Naive B cell (primary cell): ENCODE results near the gene IGFBP4. TPM values are rescaled to one million over a fixed set of nuclear protein-coding genes. Genes with fewer than 3 reads are reported as not detected.

Experiments
- ATAC-seq, 2 donors: fragments of 150-1000 bp; cut with Tn5 transposase; 2 replicates each; pipeline ENCODE4 v1.10.0; 2021; ENCODE audit warnings: low read depth in 2 of 2, mild to moderate bottlenecking in 2 of 2, moderate library complexity in 2 of 2
- DNase-seq: peaks from one replicate; pipeline ENCODE4 v3.0.0; 2022
- H3K27ac Mint-ChIP-seq, 6 donors: one replicate each; pipeline ENCODE4 v1.8.0; 2020 to 2022; ENCODE audit warnings: mild to moderate bottlenecking in 6 of 6, mixed read lengths in 6 of 6, moderate library complexity in 5 of 6, inconsistent platforms in 2 of 6
- H3K27me3 Mint-ChIP-seq, 3 donors: one replicate each; pipeline ENCODE4 v1.8.0; 2021 to 2022; ENCODE audit warnings: mixed read lengths in 3 of 3, mild to moderate bottlenecking in 1 of 3
- H3K36me3 Mint-ChIP-seq, 2 donors: one replicate each; pipeline ENCODE4 v1.8.0; 2020 to 2022; ENCODE audit warnings: mixed read lengths in 2 of 2, inconsistent platforms in 1 of 2, mild to moderate bottlenecking in 1 of 2
- H3K4me1 Mint-ChIP-seq, 3 donors: one replicate each; pipeline ENCODE4 v1.8.0; 2020 to 2022; ENCODE audit warnings: mixed read lengths in 3 of 3, inconsistent platforms in 1 of 3, mild to moderate bottlenecking in 1 of 3, moderate library complexity in 1 of 3
- H3K4me3 Mint-ChIP-seq, 8 donors: one replicate each; pipeline ENCODE4 v1.8.0; 2020 to 2022; ENCODE audit warnings: mild to moderate bottlenecking in 8 of 8, mixed read lengths in 8 of 8, moderate library complexity in 8 of 8, inconsistent platforms in 2 of 8
- H3K9me3 Mint-ChIP-seq, 7 donors: one replicate each; pipeline ENCODE4 v1.8.0; 2020 to 2022; ENCODE audit warnings: mixed read lengths in 7 of 7, mild to moderate bottlenecking in 5 of 7, inconsistent platforms in 2 of 7, moderate library complexity in 1 of 7
- polyA plus RNA-seq, 6 donors: library from polyadenylated mRNA; unstranded; fragments of 300-500 nt; fragmentation: Illumina TruSeq; gene quantifications; one replicate each; pipeline ENCODE4 v1.2.3, GENCODE V29; 2021; ENCODE audit warnings: low read depth in 6 of 6

Gene IGFBP4
- polyA plus RNA-seq, 6 donors from 2014 or later = 33.3 to 66.5 (median 47.3) TPM

DNA sequence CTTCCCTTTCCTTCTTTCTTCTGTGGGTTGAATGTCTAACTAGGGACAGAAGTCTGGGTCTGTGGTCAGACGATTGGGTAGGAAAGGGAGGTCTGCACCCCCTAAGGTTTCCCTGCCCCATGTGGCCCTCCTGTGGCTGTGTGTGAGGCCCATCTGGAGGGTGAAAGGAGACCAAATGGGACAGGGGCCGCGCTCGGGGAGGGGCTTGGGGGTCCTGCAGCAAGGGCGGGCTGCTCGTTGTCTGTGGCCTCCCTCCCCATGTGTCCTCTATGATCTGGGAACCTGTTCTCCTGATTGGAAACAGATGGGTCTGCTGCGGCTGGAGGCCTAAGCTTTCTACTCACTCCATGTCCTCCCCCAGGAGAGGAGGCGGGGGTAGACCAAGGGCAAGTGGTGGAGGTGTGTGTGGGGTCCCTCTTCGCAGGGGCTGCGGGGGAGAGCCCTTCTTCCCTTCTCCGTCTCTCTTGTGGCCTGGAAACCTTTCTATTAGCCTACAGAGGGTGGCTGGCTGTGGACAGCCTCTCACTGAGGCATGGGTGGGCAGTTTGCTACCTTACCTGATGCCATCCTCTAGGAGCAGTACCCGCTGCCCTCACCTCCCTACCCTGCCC lies 18.6 kb downstream of the IGFBP4 start:
- H3K27ac Mint-ChIP-seq = no peak overlapping the region
- H3K4me1 Mint-ChIP-seq = peaks cover 0 to 4% (median 2%) of the 10 kb centered on the region in 3 donors
- DNase-seq = no peak
- H3K27me3 Mint-ChIP-seq = no peaks in the 10 kb centered on the region
- H3K36me3 Mint-ChIP-seq = no peaks in the 10 kb centered on the region
- H3K9me3 Mint-ChIP-seq = no peaks in the 10 kb centered on the region
- no peak for ATAC-seq
- no peak overlapping the region for H3K4me3 Mint-ChIP-seq

DNA sequence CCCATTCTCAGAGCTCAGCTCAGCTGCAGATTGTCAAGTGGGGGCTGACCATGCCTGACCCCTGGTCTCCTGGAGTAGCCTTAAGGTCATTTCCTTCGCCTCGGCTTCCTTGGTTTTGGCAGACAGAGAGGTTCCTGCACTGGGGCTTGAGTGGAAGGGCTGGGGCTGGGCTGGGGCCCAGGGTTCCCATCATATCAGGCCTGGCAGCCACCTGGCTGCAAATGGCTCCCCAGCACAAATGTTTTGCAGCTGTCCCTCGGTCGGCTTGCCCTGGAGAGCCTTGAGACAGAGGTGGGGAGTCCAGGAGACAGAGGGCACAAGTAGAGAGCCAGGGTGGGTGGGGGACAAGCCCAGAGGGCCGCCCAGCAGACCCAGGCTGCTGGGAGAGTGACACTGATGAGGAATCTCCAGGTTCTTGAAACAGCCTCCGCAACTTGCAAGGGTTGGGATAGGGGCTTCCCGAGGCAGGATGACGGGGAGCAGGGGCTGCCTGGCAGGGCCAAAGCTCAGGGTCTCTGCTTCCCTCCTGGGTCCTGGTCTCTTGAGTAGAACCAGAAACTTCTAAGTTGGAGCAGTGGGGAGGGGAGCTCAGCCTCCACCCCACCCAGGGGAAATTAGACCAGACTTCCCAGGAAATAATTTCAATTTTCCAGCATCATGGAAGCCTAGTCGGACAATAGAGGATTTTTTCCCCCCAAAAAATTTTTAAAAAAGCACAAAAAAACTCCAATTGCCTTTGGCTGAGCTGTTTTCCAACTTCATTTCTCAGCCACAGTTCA lies 19.3 kb downstream of the IGFBP4 start:
- no peaks in the 10 kb centered on the region for H3K9me3 Mint-ChIP-seq
- H3K4me3 Mint-ChIP-seq = no peak overlapping the region
- ATAC-seq (no peak), DNase-seq (no peak)
- H3K4me1 Mint-ChIP-seq = peaks cover 0 to 5% (median 4%) of the 10 kb centered on the region in 3 donors
- H3K27me3 Mint-ChIP-seq = no peaks in the 10 kb centered on the region
- H3K27ac Mint-ChIP-seq = no peak overlapping the region
- no peaks in the 10 kb centered on the region for H3K36me3 Mint-ChIP-seq

DNA sequence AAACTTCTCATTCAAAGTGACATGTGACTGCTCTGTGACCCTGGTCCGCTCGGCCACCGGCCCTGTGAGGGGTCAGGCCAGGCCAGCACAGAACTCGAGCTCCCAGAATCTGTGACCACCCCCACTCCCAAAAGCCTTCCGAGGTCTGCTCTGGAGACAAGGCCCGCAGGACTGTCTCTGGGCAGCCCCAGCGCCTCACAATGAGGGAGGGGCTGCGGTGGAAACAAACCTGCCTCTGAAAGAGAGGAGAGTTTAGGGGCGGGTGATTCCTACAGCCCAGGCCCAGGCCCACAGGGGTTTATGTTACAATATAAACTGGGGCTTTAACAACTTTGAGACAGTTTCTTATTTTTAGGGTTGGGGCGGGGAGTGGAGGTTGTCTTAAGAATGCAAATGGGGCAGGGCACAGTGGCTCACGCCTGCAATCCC lies 19.9 kb downstream of the IGFBP4 start:
- H3K36me3 Mint-ChIP-seq = no peaks in the 10 kb centered on the region
- no peak overlapping the region for H3K4me3 Mint-ChIP-seq
- no peak for ATAC-seq
- no peaks in the 10 kb centered on the region for H3K9me3 Mint-ChIP-seq
- H3K4me1 Mint-ChIP-seq = peaks cover 0 to 6% (median 4%) of the 10 kb centered on the region in 3 donors
- H3K27ac Mint-ChIP-seq = peak overlapping the region in 1 of 6 donors; percentile 73
- DNase-seq = no peak
- no peaks in the 10 kb centered on the region for H3K27me3 Mint-ChIP-seq

DNA sequence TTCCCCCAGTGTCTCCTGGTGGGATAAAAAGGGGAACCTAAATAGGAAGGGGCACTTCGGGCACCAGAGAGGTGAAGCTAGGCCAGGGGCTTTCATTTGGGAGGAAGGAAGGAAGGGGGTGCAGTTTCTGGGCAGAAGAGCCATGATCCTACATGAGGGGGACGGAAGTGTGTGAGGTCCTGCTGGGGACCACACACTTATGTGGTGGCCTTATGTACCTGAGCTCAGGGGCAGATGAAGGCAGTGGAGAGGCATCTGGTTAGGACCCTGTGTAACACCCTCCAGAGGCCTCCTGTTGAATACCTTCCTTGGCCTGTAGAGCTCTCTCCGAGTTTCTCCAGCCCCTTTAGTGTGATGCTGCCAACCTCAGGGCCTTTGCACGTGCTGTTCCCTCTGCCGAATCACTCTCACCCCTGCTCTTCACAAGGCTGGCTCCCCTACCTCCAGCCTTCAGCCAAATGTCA lies 21.2 kb downstream of the IGFBP4 start:
- Mint-ChIP-seq H3K9me3 (no peaks in the 10 kb centered on the region), H3K36me3 (no peaks in the 10 kb centered on the region), H3K4me1 (peaks cover 0 to 6% (median 4%) of the 10 kb centered on the region in 3 donors), H3K27me3 (peaks cover 0 to 6% (median 0%) of the 10 kb centered on the region in 3 donors), H3K27ac (no peak overlapping the region), H3K4me3 (no peak overlapping the region)
- DNase-seq (no peak), ATAC-seq (no peak)

DNA sequence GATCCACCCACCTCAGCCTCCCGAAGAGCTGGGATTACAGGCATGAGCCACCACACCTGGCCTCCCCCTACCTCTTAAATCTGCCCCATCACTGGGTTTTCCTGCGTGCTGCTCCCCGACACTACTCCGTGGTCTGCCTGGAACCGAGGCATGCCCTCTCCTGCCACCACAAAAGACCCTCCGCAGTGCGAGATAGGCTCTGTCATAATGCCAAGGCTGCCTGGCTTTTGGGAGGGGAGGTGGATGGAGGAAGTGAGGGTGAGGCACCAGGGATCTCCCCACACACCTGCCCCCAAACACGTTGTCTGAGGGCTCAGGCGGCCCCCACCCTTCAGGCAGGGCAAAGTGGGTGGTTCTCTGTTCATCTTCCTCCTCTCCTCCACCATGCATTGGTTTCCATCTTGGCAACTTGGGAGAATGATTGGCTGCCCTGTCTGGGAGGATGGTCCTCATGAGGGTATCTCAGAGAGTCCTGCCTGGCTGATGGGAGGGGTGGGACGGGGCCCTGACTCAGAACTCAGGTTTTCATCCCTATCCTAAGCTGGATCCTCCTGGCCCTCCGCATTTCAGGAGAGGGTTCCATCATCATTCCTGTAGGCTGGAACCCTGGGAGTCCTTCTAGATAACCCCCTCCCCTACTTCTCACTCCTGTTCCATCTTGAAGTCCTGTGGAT lies 23.2 kb downstream of the IGFBP4 start:
- Mint-ChIP-seq H3K27ac (peak overlapping the region in 1 of 6 donors; percentile 30), H3K27me3 (peaks cover 0 to 16% (median 4%) of the 10 kb centered on the region in 3 donors), H3K4me3 (peak overlapping the region in 1 of 8 donors; percentile 47), H3K9me3 (no peaks in the 10 kb centered on the region), H3K36me3 (no peaks in the 10 kb centered on the region), H3K4me1 (peaks cover 0 to 6% (median 4%) of the 10 kb centered on the region in 3 donors)
- DNase-seq (no peak), ATAC-seq (no peak)

DNA sequence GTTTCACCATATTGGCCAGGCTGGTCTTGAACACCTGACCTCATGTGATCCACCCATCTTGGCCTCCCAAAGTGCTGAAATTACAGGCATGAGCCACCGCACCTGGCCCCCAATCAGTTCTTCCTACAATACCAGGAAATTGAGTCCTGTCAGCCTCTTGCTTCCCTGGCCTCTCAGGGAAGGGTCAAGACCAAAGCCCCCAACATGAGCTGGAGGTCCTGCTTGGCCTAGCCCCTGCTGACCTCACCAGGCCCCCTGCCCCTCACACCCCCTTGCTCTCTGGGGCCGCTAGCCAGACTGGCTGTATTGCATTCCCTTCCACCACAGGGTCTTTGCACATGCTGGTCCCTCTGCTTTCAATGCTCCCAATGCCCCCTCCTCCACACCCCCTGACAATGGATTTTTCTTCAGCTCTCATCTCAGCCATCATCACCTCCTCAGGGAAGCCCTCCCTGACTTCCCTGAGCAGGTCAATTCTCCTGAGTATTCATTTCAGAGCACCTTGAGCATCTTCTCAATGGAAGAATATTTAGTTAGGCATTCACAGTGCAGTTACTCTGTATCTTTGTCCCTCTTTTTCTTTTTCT lies 24.1 kb downstream of the IGFBP4 start:
- Mint-ChIP-seq H3K4me1 (peaks cover 0 to 6% (median 4%) of the 10 kb centered on the region in 3 donors), H3K4me3 (no peak overlapping the region), H3K36me3 (no peaks in the 10 kb centered on the region), H3K9me3 (no peaks in the 10 kb centered on the region), H3K27me3 (peaks cover 0 to 17% (median 4%) of the 10 kb centered on the region in 3 donors), H3K27ac (peak overlapping the region in 1 of 6 donors; percentile 82)
- ATAC-seq (no peak), DNase-seq (no peak)

DNA sequence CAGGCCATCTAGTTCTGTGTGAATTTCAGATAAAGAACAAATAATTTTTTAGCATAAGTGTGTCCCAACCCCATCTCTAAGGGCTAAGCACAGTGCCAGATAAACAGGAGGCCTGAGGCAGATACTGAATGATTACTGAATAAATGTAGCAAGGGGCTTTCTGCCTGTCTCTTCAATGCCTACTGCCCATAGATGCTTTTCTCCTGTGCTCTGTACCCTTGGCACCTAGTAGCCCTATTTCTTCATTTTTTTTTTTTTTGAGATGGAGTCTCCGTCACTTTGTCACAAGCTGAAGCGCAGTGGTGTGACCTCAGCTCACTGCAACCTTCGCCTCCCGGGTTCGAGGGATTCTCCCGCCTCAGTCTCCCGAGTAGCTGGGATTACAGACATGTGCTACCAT lies 25.3 kb downstream of the IGFBP4 start:
- Mint-ChIP-seq H3K27ac (no peak overlapping the region), H3K27me3 (peaks cover 4 to 17% (median 5%) of the 10 kb centered on the region in 3 donors), H3K4me3 (no peak overlapping the region), H3K4me1 (peaks cover 0 to 8% (median 4%) of the 10 kb centered on the region in 3 donors), H3K9me3 (peaks cover 0 to 1% (median 0%) of the 10 kb centered on the region in 7 donors), H3K36me3 (no peaks in the 10 kb centered on the region)
- ATAC-seq (no peak), DNase-seq (no peak)

DNA sequence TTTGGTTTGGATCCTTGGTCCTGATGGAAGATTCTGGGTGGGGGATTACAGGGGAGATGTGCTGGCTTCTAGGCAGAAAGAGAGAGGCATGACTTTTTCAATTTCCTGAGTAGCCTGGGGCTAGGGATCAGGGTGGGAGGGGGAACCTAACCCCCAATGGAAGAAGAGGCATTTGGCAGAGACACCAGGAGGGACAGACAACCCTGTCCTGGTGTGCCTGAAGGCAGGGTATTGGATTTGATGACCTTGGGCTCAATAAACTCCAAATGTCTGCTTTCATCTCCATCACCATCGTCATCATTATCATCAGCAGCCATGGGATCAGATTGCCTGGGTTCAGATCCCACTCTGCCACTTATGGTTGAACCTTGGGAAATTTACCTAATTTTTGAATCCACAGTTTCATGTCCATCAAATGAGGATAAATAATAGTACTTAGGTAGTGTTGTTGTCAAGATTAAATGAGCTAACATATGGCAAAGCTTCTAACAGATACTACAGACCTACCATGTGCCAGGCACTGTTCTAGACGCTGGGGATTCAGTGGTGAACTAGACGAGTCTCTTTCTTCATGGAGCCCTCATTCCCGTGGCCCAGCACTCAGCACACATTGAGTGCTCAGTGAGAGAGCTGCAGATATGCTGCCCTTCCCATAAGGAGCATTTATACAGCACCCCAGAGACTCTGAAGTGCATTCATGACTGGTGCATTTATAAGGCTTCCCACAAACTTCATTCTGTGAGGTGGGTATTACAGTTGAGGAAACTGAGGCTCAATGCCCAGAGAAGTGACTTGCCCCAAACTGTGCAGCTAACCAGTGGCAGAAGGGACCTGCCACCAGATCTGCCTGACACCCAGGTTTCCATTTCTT lies 26.8 kb downstream of the IGFBP4 start:
- no peak overlapping the region for H3K4me3 Mint-ChIP-seq
- DNase-seq (no peak), ATAC-seq (no peak)
- H3K9me3 Mint-ChIP-seq = peaks cover 0 to 1% (median 0%) of the 10 kb centered on the region in 7 donors
- H3K4me1 Mint-ChIP-seq = peaks cover 0 to 10% (median 4%) of the 10 kb centered on the region in 3 donors
- H3K27me3 Mint-ChIP-seq = peaks cover 4 to 17% (median 5%) of the 10 kb centered on the region in 3 donors
- peak overlapping the region in 3 of 6 donors; percentile 24 to 88 (median 67) for H3K27ac Mint-ChIP-seq
- H3K36me3 Mint-ChIP-seq = no peaks in the 10 kb centered on the region

DNA sequence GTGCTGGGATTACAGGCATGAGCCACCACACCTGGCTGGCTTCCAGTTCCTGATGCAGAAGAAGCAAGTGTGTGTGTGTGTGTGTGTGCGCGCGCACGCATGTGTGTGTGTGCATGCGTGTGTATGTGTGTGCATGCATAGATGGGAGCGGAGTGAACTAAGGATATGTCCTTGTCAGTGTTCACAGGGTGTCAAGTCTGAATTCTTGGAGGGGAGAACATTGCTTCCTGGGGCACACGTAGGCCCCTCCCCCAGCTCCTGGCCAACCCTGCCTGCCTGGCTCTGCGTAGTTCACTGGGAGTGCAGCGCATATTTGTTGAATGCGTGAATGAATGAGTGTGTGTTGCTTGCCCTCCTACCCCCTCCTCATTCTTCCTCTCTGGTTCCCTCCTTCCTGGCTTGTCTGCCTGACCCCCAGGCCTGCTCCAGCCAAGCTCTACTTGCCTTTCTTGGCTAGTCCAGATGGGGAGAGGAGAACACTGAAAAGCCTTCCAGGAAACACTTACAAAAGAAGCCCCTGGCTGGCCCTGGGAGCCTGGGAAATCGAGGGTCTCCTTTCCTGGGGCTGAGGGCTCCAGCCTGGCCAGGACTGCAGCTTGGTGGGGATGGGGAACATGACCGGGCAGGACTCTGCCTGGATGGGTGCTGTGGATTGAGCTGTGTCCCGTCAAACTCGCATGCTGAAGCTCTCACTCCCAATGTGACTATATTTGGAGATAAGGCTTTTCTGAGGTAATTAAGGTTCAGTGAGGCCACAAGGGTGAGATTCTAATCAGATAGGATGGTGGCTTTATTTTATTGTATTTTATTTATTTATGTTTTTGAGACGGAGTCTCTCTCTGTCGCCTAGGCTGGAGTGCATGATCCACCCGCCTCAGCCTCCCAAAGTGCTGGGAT lies 27.9 kb downstream of the IGFBP4 start:
- Mint-ChIP-seq H3K9me3 (peaks cover 0 to 1% (median 0%) of the 10 kb centered on the region in 7 donors), H3K36me3 (no peaks in the 10 kb centered on the region), H3K27ac (peak overlapping the region in 1 of 6 donors; percentile 91), H3K4me1 (peaks cover 2 to 15% (median 9%) of the 10 kb centered on the region in 3 donors), H3K27me3 (peaks cover 4 to 17% (median 5%) of the 10 kb centered on the region in 3 donors), H3K4me3 (peak overlapping the region in 1 of 8 donors; percentile 33)
- no peak for DNase-seq
- ATAC-seq = no peak

DNA sequence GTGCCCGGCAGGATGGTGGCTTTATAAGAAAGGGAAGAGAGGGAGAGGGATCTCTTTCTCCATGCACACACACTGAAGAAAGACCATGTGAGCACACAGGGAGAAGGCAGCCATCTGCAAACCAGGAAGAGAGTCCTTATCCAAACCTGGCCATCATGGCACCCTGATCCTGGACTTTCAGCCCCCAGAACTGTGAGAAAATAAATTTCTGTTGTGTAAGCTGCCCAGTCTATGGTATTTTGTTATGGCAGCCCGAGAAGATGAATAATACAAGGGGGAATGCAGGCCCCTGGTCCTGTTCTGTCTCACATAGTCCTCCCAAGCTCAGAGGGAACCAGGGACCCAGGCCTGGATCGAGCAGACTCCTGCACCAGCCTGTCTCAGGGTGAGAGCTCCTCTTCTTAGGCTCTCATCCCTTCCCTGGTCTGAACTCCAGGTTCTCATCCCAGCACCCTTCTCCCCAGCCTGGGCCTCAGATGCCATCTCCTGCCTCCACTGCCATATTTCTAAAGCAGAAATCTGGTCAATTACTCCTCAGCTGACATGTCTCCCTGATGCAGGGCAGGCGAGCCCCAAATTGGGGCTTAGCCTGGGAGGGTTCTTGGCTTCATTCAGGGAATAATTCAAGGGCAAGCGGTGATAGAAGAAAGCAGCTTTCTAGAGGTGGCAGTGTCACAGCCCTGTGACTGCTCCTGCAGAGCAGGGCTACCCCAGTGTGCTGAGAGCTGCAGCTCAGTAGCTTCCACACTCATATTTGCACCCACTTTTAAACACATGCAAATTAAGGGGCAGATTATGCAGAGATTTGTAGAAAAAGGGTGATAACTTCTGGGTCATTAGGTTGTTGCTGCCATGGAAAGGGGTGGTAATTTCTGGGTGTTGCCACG lies 28.8 kb downstream of the IGFBP4 start:
- Mint-ChIP-seq H3K36me3 (no peaks in the 10 kb centered on the region), H3K4me3 (no peak overlapping the region), H3K9me3 (peaks cover 0 to 1% (median 0%) of the 10 kb centered on the region in 7 donors), H3K27ac (peak overlapping the region in 2 of 6 donors; percentile 91 to 92), H3K27me3 (peaks cover 4 to 17% (median 5%) of the 10 kb centered on the region in 3 donors), H3K4me1 (peaks cover 8 to 21% (median 18%) of the 10 kb centered on the region in 3 donors)
- DNase-seq = no peak
- ATAC-seq = no peak
